Body of pancreas (tissue), 4 donors: ENCODE results near the gene HAVCR2.

ENCODE experiments used
- POLR2A ChIP-seq, 3 donors: fragments of 450-650 bp; IDR thresholded peaks; one replicate each; pipeline ENCODE4 v1.6.1; 2016; ENCODE audit warnings: antibody characterized with exemption in 3 of 3, mild to moderate bottlenecking in 2 of 3
- TF ChIP-seq, protein P1 (sequence below), 7 experiments: fragments of 450-650 bp in 4 of 7; fragments of 200-600 bp in 3 of 7; sonication (generic) in 3 of 7; IDR thresholded peaks; one replicate each; pipeline ENCODE4 v1.5.1; 2016 to 2019; ENCODE audit warnings: antibody characterized with exemption in 7 of 7

DNA sequence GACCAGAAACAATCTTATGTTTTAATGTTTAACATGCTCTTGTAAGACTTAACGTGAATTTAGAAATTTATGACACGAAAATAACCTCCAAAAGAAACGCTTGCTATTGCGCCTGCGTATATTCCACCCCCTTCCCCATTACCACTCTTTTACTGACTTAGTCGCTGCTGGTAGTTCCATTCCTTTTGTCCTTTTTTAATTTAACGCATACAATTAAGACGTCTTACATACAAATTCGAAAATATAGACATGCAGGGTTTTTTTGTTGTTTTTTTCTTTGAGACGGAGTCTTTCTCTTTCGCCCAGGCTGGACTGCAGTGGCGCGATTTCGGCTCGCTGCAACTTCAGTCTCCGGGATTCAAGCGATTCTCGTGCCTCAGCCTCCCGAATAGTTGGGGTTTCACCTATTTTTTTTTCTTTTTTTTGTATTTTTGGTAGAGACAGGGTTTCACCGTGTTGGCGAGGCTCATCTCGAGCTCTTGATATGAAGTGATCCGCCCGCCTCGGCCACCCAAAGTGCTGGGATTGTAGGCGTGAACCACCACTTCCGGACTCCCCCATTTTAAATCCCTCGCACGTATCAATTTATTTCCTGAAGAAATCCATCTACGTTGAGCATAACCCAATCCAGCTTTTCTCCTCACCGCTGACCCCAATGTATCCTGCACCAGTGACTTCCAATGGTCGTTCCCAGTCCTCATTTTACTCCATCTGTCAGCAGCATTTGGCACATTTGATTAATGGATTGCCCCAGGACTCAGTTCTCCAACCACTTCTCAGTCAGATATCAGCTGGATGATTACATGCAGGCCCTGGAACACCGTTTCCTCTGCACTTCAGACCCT lies 34.5 kb upstream of the HAVCR2 start:
- TF ChIP-seq POLR2A (IDR thresholded peaks at IDR 0.05): peak in 2 of 3 donors; percentile 70 to 80
- TF ChIP-seq, protein P1, sequence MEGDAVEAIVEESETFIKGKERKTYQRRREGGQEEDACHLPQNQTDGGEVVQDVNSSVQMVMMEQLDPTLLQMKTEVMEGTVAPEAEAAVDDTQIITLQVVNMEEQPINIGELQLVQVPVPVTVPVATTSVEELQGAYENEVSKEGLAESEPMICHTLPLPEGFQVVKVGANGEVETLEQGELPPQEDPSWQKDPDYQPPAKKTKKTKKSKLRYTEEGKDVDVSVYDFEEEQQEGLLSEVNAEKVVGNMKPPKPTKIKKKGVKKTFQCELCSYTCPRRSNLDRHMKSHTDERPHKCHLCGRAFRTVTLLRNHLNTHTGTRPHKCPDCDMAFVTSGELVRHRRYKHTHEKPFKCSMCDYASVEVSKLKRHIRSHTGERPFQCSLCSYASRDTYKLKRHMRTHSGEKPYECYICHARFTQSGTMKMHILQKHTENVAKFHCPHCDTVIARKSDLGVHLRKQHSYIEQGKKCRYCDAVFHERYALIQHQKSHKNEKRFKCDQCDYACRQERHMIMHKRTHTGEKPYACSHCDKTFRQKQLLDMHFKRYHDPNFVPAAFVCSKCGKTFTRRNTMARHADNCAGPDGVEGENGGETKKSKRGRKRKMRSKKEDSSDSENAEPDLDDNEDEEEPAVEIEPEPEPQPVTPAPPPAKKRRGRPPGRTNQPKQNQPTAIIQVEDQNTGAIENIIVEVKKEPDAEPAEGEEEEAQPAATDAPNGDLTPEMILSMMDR (IDR thresholded peaks at IDR 0.05): peak in 2 of 7 experiments; percentile 1 to 12
